HG03025 (cell line): ENCODE results near the gene PVALB.
A peak's percentile ranks its signal among the peaks of the same experiment; 100 is the strongest.

Experiments
- ATAC-seq: cut with Tn5 transposase; IDR thresholded peaks from one replicate; pipeline ENCODE4 v1.9.1; 2021; ENCODE audit warnings: mild to moderate bottlenecking, moderate library complexity; ENCODE audit not compliant: unreplicated experiment, low FRiP score

Gene PVALB

DNA sequence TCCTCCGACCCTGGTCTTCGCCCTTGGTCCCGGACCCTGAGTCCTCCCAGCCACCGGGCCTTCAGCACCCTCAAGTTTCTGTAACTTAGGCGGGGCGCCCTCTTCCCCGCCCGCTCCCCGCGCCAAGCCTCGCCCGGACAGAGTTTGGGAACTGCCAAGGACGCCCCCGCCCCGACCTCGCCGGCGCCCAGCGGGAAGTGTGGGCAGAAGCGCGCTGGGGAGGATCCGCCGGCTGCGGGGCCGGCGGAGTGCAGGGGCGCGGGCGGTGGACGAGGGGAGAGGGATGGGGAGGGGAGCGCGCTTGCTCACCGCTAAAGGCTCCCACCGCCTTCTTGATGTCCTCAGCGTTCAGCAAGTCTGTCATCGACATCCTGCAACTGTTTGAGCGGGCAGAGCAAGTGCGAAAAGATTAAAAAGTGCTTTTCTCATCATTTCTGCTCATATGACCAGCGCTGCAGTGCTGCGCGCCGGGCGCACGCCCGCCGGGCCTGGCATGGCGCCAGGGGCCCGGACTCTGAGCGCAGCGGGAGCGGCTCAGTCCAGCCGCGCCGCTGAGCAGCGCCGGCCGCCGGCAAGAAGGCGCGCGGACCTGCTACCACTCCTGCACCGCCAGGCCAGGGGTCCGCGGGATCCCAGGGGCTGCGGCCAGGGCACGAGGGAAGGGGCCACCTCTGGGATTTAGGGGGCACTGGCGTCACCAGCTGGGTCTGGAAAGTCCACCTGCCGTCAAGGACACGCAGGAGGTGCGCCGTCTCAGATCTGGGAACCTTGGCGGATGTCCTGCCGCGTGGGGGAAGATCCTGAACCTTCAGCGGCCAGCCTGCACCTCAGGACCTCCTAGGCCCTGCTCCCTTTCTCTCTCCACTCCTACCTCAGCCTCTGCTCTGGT, at the start of gene PVALB:
Gene PVALB (minus strand): TSS at position 400 of the 889 bp plus-strand sequence. CDS start 30 bp downstream, at position 370.
- no peak for ATAC-seq

- no peak for ATAC-seq
Observed at GRCh38 chr22:36865346-36865745, 48.5 kb upstream of the PVALB start.

DNA sequence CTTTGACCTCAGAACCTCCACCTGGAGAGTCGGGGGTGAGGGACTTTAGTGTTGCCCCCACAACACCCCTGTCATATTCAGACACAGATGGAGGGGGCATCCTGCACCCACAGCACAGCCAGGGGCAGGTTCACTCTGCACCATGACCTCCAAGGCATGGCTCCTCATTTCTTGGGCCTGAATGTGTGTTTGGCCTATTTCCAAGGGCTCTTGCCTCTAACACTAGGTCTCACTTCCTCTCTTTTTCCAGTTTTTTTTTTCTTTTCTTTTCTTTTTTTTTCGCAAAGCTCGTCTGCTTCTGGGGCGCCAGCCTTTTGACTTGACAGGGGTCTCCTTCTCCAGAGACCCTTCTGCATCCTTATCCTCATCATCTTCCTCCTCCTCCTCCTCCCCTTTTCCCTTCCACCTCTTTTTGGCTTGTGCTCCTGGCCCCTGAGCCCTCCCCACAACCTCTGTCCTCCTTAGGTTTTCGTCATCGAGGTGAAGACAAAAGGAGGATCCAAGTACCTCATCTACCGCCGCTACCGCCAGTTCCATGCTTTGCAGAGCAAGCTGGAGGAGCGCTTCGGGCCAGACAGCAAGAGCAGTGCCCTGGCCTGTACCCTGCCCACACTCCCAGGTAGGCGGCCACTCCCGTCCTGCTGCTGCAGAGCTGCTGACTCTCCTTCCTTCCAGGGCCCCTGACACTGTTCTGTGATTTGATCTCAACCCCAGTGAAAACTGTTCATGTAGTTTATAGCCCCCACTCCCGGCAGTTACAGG, 47.8 kb upstream of the PVALB start:
- ATAC-seq = no peak

DNA sequence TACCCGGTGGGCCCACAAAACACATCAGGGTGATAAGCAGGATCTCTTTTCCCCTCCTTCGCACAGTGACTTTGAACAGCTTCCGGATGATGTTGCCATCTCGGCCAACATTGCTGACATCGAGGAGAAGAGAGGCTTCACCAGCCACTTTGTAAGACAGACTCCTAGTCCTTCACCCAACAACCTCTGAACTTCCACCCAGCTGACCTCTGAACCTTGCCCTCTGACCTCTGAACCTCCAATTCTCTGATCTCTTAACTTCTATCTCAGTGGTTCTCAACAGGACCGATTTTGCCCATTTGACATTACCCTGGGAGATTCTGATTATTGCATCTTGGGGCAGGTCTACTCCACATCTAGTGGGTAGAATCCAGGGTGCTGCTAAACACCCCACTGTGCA, 47.1 kb upstream of the PVALB start:
- no peak for ATAC-seq

DNA sequence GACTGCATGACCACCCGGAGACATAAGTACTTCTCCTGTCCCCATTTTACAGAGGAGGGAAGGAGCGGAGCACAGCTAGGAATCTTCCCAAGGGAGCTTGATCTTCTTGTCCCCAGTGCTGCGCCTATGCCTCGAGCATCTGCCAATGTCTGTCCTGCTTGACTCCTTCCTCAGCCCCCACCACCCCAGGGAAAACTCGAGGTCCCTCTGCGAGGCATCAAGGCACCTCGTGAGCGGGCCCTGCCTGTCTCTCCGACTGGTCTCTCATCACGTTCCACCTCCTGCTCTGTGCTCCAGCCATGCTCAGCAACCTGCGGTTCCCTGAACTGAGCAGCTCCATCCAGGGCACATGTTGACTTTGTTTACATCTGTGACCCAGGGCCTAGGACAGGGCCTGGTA, 46.4 kb upstream of the PVALB start:
- ATAC-seq = no peak

DNA sequence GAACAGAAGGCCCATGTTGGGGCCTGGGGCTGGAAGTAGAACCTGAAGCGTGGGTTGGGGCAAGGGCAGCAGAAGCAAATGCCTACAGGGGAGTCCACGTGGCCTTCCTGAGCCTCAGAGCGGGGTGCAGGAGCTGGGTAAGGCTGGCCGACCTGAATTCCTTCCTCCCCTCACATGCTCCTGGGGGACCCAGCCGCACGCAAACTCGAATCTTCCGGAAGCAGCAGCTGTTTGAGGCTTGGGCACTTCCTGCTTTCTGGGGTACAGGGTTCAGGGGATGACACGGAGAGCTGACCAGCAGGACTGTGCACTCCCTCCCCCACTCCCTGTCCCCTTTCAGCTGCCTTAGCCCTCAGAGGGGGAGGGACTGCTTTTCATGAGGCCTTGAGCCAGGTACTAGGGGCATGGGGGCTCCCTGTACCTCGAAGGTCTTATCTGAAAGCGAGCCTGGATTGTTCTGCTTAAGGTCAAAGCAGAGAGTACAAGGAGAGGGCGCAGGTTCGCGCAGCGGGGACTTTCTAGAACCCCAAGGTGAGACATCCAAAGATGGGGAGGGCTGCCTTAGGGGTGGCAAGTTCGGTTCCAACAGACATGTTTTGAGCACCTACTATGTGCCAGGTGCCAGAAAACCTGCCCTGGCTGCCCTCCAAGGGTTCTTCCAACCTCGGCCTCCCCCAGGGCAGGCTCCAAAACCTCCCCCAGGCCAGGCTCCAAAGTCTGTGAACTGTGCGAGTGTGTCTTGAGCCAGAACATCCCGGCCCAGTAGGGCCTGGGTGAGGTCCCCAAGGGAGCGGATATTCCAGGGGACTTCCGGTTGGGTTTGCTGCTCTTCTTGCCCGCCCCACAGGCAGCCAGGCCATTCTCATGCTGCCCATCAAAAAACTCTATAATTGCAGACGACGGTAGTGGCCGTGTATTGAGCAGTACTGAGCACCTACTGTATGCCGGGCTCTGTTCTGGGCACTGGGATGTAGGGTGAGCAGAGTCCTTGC, 45.7 kb upstream of the PVALB start:
- ATAC-seq = no peak

GRCh38 chr22:36860821-36861659, 44.2 kb upstream of the PVALB start, which contains the start of gene NCF4:
Gene NCF4 (plus strand): TSS chr22:36861006. CDS start chr22:36861172, 166 bp downstream.
- ATAC-seq = peak; percentile 50

DNA sequence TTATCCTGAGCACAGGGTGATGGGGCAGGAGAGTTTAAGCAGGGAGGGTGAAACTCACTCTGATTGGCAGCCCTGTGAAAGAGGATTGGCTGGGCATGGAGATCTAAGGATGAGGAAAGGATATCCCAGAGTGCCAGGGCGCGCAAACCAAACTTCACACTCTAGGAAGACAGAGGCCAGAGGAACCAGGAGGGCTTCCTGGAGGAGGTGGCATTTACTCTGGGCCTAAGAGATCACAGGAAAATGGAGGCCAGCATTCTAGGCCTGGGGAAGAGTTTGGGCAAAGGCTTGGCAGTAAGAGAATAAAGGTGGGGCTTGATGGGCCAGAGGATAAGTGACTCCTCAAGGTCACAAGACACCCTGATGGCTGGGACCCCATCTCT, 43.6 kb upstream of the PVALB start:
- no peak for ATAC-seq

DNA sequence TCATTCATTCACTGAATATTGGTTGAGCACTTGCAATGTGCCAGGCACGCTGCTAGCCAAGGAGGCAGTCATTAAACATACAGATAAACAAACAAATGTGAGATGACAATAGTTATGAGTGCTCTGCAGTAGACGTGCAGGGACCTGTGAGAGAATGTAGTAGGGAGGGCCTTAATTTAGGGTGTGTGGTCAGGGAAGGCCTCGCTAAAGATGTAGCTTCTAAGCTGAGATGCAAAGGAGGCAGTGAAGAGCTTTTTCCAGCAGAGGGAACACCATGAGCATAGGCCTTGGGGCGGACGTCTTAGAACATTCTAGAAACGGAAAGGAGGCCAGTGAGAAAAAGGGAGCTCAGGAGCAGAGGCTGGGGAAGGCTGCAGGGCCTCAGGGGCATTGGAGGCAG, 43.2 kb upstream of the PVALB start:
- no peak for ATAC-seq

- ATAC-seq = no peak
Observed at GRCh38 chr22:36858966-36859365, 42.1 kb upstream of the PVALB start.

GRCh38 chr22:36858156-36858555, 41.3 kb upstream of the PVALB start:
- ATAC-seq = no peak

DNA sequence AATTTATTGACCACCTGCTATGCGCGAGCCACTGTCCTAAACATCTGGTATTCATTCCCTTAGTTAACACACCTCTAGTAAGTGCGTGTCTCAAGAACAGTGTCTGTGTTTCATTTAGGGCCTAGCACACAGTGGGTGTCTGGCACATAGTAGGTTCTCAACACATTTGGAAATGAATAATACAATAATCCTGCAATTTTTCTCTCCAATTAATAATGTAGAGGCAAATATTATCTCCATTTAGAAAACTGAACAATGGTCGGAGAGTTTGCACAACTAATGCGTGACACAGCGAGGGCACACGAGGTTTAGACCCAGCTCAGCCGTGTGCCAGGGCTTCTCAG, 39.9 kb upstream of the PVALB start:
- no peak for ATAC-seq

DNA sequence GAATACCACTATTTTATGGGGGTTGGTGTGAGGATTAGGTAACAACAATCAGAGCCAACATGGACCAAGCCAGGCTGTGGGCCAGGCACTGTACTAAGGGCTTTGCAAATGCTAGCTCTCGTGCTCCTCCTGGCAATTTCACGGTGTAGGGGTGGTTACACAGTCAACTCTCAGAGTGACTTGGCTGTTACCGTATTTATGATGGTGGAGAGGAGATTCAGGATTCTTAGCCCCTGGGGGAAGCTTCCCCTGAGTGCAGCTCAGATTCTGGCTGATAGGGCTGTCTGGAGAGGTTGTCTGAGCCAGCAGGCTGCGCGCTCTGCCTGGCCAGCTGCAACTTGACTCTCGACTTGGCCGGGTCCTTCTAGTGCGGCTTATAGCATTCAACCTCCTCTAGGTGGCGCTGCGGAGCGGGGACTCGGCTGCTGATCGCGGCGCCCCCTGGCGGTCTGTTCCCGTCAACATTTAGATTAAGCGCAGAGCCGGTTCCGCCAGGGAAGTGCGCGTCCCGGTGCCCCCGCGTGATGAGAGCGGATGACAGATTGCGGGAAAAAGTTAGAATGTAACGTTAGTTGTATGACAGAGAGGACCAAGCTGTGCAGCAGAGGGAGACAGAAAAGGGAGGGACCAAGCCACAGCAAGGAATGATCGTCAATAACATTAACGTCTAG, 39.4 kb upstream of the PVALB start:
- no peak for ATAC-seq

DNA sequence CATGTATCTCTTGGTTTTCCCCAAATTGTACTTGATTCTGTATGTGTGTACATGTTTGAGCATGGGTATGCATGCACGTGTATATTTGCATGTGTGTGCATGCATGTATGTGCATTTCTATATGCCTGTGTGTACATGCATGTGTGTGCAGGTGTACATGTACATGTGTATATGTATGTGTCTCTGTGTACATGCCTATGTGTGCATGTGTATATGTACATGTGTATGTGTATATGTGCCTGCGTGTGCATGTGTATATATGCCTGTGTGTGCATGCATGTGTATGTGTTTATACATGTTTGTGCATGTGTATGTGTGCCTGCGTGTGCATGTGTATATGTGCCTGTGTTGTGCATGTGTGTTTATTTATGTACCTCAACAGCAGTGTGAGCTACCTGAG, 38.6 kb upstream of the PVALB start:
- ATAC-seq = no peak

GRCh38 chr22:36853407-36854099, 36.7 kb upstream of the PVALB start:
- no peak for ATAC-seq

GRCh38 chr22:36852056-36852973, 35.5 kb upstream of the PVALB start:
- no peak for ATAC-seq

DNA sequence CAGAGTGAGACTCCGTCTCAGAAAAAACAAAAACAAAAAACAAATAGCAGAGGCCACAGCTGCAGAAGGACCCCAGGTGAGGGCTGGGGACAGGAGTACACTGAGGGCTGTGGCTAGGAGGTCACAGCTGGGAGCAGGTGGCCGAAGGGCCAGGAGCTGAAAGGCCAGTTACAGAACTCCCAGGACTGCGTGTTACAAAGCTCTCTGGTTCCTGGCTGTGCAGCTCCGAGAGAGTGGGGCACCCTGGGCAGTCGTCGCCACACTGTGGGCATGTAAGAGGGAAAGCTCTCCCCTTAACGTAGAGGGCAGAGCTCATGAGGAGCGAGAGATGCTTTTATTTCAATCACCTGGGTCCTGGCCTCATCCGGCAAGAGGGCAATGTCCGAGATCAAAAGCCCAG, 33.8 kb upstream of the PVALB start:
- ATAC-seq = no peak

GRCh38 chr22:36850056-36850455, 33.2 kb upstream of the PVALB start:
- ATAC-seq = no peak
